SK-N-MC (cell line): ENCODE data around the gene RCL1.

ENCODE experiments used
- DNase-seq: peaks from one replicate; pipeline ENCODE4 v3.0.0-alpha.2; 2011; ENCODE audit warnings: low read depth, low spot score
- H3K27ac ChIP-seq: fragments of 200-600 bp; sonication (generic); 2 replicates; pipeline ENCODE4 v1.5.1; 2016; ENCODE audit warnings: mixed run types
- H3K36me3 ChIP-seq: fragments of 200-600 bp; sonication (generic); 2 replicates; pipeline ENCODE4 v1.6.1; 2017; ENCODE audit warnings: antibody characterized with exemption, low read length, mixed read lengths; ENCODE audit not compliant: insufficient read depth
- H3K4me3 ChIP-seq: fragments of 200-600 bp; sonication (generic); 2 replicates; pipeline ENCODE4 v1.5.1; 2016
- H3K9ac ChIP-seq: fragments of 200-600 bp; sonication (generic); 2 replicates; pipeline ENCODE4 v1.8.0; 2017; ENCODE audit warnings: mixed run types, mixed read lengths; ENCODE audit not compliant: insufficient read length
- H3K9me3 ChIP-seq: fragments of 200-600 bp; sonication (generic); 2 replicates; pipeline ENCODE4 v1.6.1; 2017; ENCODE audit warnings: low read depth, mild to moderate bottlenecking, antibody characterized with exemption, low read length, moderate library complexity, mixed read lengths
- EZH2 ChIP-seq: fragments of 200-600 bp; sonication (generic); IDR thresholded peaks from one replicate; pipeline ENCODE4 v1.6.1; 2017; ENCODE audit warnings: antibody characterized with exemption
- FOXP2 ChIP-seq: optimal IDR thresholded peaks from 2 replicates; pipeline ENCODE3; 2011; ENCODE audit warnings: mild to moderate bottlenecking, moderate library complexity; ENCODE audit not compliant: insufficient read depth; ENCODE audit errors: extremely low read length, control extremely low read depth
- POLR2AphosphoS5 ChIP-seq: IDR thresholded peaks from 2 replicates; pipeline ENCODE4 v1.6.1; 2012; ENCODE audit warnings: mild to moderate bottlenecking, low read depth, low read length, borderline replicate concordance

RCL1 gene

DNA sequence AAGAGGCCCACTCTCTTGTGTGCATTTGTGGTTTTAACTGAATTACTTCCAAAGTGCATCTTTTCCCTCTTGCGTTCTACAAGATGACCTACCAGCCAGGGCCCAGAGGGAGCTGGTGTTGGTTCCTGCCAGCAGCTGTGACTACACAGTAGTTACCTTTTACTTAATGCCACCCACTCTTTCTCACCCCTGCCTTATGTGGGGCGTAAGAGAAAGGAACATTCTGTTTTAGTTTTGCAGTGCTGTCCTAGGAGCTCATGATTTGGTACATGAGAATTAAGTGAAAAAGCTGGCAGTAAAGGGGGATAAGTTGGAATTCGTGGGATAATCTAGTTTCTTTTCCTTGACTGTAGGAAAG is 45.4 kb downstream of the RCL1 start:
- Histone ChIP-seq H3K9ac (no peak overlapping the region), H3K27ac (no peak overlapping the region), H3K36me3 (peaks cover 5% of the 10 kb centered on the region), H3K4me3 (no peak overlapping the region), H3K9me3 (no peaks in the 10 kb centered on the region)
- no peak for DNase-seq
- TF ChIP-seq EZH2 (no peak), FOXP2 (no peak), POLR2AphosphoS5 (no peak)

GRCh38 chr9:4839470-4839912 is 46.7 kb downstream of the RCL1 start:
- H3K9me3 ChIP-seq, result no peaks in the 10 kb centered on the region
- H3K9ac ChIP-seq, result no peak overlapping the region
- H3K4me3 ChIP-seq, result no peak overlapping the region
- H3K27ac ChIP-seq, result no peak overlapping the region
- no peak for DNase-seq
- no peak for TF ChIP-seq EZH2
- TF ChIP-seq POLR2AphosphoS5, result no peak
- no peak for TF ChIP-seq FOXP2
- peaks cover 8% of the 10 kb centered on the region for H3K36me3 ChIP-seq

- Histone ChIP-seq H3K9ac (no peak overlapping the region), H3K27ac (no peak overlapping the region), H3K4me3 (no peak overlapping the region), H3K36me3 (peaks cover 9% of the 10 kb centered on the region), H3K9me3 (no peaks in the 10 kb centered on the region)
- TF ChIP-seq FOXP2 (no peak), POLR2AphosphoS5 (no peak), EZH2 (no peak)
- no peak for DNase-seq
Measured at GRCh38 chr9:4840018-4840417, 47.3 kb downstream of the RCL1 start.

GRCh38 chr9:4842213-4842612 is 49.5 kb downstream of the RCL1 start:
- no peak overlapping the region for H3K27ac ChIP-seq
- no peak for DNase-seq
- no peak overlapping the region for H3K9ac ChIP-seq
- H3K9me3 ChIP-seq, result no peaks in the 10 kb centered on the region
- no peak overlapping the region for H3K4me3 ChIP-seq
- peaks cover 11% of the 10 kb centered on the region for H3K36me3 ChIP-seq
- TF ChIP-seq FOXP2 (no peak), EZH2 (no peak), POLR2AphosphoS5 (no peak)

DNA sequence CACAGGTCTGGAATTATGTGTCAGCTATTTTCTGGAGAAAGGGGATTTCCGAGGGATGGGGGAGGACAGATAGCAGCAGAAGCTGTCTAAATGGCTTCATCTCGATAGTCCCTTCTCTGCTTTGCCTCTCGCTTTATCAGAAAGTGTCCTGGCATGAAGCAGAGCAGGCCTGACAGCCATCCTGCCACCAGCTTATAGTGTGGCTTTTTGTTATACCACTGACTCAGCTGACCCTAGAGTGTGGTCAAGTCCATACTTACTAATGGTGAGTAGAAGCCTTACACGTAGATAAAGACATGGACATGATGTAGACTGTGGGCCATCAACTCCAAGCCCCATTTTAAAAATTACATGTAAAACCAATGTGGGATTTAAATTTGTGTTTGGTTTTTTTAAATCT is 50.0 kb downstream of the RCL1 start:
- Histone ChIP-seq H3K4me3 (no peak overlapping the region), H3K9ac (no peak overlapping the region), H3K36me3 (peaks cover 11% of the 10 kb centered on the region), H3K9me3 (no peaks in the 10 kb centered on the region), H3K27ac (no peak overlapping the region)
- DNase-seq, result no peak
- TF ChIP-seq POLR2AphosphoS5 (no peak), FOXP2 (no peak), EZH2 (no peak)

- H3K4me3 ChIP-seq, result no peak overlapping the region
- no peak for DNase-seq
- H3K9me3 ChIP-seq, result no peaks in the 10 kb centered on the region
- H3K36me3 ChIP-seq, result peaks cover 19% of the 10 kb centered on the region
- no peak overlapping the region for H3K27ac ChIP-seq
- TF ChIP-seq POLR2AphosphoS5 (no peak), EZH2 (no peak), FOXP2 (no peak)
- H3K9ac ChIP-seq, result no peak overlapping the region
Measured at GRCh38 chr9:4844056-4844838, 51.5 kb downstream of the RCL1 start.

DNA sequence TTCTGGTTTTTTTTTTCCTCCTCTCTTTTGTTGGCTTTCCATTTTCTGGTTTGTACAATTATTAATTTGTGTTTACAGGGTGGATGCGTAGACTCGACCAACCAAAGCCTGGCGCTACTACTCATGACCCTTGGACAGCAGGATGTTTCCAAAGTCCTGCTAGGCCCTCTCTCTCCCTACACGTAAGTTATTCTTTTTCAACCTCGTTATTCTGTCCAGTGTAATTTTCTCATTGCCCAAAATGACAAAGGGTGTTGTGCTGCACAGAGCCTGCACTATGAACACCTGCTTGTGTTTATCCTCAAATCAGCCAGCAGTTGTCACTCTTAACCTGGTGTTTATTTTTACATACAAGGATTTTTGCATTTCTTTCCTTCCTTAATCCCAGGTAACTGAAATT is 56.6 kb downstream of the RCL1 start:
- H3K9me3 ChIP-seq, result no peaks in the 10 kb centered on the region
- H3K4me3 ChIP-seq, result no peak overlapping the region
- H3K9ac ChIP-seq, result no peak overlapping the region
- H3K36me3 ChIP-seq, result peaks cover 32% of the 10 kb centered on the region
- no peak overlapping the region for H3K27ac ChIP-seq
- TF ChIP-seq EZH2, result no peak
- TF ChIP-seq FOXP2, result no peak
- TF ChIP-seq POLR2AphosphoS5, result no peak
- no peak for DNase-seq

DNA sequence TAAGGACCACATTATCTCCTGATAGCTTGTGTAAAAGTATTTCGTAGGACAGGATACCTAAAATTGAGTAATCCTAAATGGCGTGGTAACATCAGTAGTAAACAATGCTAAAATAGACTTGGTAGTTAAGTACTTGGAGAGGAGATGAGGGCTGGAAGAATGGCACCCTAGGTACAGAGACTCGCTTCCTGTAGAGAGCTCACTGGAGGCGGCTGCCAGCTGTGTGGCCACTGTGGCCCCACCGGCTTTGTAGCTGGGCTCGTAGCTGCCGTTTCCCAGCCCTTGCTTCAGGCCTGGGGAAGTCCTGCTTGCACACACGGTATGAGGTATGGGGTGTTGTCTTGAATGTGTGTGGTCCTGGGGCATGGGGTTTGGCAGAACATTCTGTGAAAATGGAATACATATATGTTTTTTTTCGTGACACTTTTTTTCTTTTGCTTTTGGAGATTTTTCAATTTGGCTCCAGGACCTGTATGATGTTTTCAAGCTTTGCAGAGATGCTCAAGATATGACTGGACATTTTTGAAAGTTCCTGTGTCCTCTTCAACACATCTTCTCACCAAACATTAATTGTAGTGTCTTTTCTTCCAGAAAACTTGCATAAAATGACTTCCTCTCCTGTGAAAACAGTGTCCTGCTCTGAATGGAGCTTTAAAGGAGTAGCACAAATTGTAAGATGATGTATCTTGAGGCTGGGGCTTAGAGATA is 58.0 kb downstream of the RCL1 start:
- Histone ChIP-seq H3K9me3 (no peaks in the 10 kb centered on the region), H3K27ac (no peak overlapping the region), H3K9ac (no peak overlapping the region), H3K4me3 (no peak overlapping the region), H3K36me3 (peaks cover 25% of the 10 kb centered on the region)
- TF ChIP-seq FOXP2 (no peak), POLR2AphosphoS5 (no peak), EZH2 (no peak)
- DNase-seq, result no peak

DNA sequence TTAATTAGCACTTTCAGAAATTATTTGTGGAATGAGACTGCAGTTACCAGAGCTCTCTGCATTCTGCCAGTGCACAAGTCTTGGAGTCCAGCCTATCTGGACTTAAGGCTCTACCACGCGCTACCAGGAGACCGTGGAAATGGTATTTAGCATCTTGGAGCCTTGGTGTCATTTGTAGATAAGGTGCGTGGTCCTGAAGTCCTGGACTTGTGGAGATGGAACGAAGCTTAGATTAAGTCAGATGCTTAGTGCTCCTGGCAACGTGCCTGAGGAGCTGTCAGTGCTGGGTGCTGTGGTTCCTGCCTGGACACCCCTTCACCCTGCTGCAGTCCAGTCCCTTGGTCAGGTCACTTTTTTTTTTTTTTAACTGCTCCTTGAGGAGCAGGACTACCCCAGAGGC is 59.7 kb downstream of the RCL1 start:
- TF ChIP-seq EZH2 (no peak), FOXP2 (no peak), POLR2AphosphoS5 (no peak)
- no peak overlapping the region for H3K27ac ChIP-seq
- peaks cover 28% of the 10 kb centered on the region for H3K36me3 ChIP-seq
- no peak overlapping the region for H3K4me3 ChIP-seq
- no peak overlapping the region for H3K9ac ChIP-seq
- no peaks in the 10 kb centered on the region for H3K9me3 ChIP-seq
- DNase-seq, result no peak
